Activated naive CD4-positive, alpha-beta T cell treated with anti-CD3 and anti-CD28 coated beads for 36 hours (primary cell): ENCODE data around the gene DDX24. TPM values are rescaled to one million over a fixed set of nuclear protein-coding genes. Genes with fewer than 3 reads are reported as not detected.

Experiments used
- CTCF ChIA-PET: fragments of 350-600 bp; sonication (Branson Sonifier 250); formaldehyde crosslinking; loops from one replicate; lab custom pipeline; 2021; ENCODE audit warnings: antibody characterized with exemption; lab: Charles Lee
- DNase-seq: peaks from one replicate; pipeline ENCODE4 v3.0.0-alpha.2; 2020
- H3K27ac Mint-ChIP-seq: one replicate; pipeline ENCODE4 v1.8.0; 2021; ENCODE audit warnings: mild to moderate bottlenecking, mixed read lengths
- H3K27me3 Mint-ChIP-seq: one replicate; pipeline ENCODE4 v1.8.0; 2021; ENCODE audit warnings: low read depth, mixed read lengths
- H3K36me3 Mint-ChIP-seq: one replicate; pipeline ENCODE4 v1.8.0; 2021; ENCODE audit warnings: low read depth, mixed read lengths
- H3K4me1 Mint-ChIP-seq: one replicate; pipeline ENCODE4 v1.8.0; 2021; ENCODE audit warnings: low read depth, mixed read lengths
- H3K4me3 Mint-ChIP-seq: one replicate; pipeline ENCODE4 v1.8.0; 2021; ENCODE audit warnings: mild to moderate bottlenecking, moderate library complexity, mixed read lengths
- H3K9me3 Mint-ChIP-seq: one replicate; pipeline ENCODE4 v1.8.0; 2021; ENCODE audit warnings: mixed read lengths
- intact Hi-C: fragments of 100-400 bp; cut with micrococcal nuclease; formaldehyde crosslinking; loops from one replicate; pipeline ENCODE4 v1.15.1; 2023
- total RNA-seq, 2 experiments: library from RNA; stranded (reverse); gene quantifications; one replicate each; pipeline ENCODE4 v1.2.3, GENCODE V29; 2021

DDX24 gene
- total RNA-seq, 2 experiments from 2014 or later: 190 to 200 TPM

DNA sequence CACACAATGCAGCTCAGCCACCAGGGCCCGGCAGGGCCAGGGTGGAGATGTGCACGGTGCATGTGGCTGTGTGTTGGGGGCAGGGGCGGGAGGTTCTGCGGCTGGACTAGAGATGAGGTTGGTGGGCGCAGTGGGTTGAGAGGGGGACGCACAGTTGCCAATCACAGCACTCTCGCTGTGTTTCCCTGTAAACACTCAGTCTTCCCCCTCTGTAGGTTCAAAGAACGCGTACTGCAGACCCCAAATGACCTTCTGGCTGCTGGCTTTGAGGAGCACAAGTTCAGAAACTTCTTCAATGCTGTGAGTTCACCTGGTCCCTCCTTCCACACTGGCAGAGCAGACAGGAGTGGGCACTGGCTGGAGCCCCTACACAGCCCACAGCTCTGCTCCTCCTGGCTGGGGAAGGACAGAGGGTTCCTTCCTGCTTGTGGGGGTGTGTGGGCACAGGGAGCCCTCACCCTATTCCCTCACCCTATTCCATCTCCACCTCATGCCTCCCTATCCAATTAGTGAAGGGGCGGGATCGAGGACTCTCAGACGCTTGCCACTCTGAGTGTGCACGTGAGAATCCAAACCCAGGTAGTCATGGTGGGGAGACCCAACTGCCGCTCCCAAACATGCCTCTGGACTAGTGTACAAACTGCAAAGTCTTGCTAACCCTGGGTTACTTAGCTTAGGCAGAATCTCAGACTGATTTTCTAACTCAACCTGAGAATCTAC lies 37.1 kb downstream of the DDX24 start:
- intact Hi-C loops: no loop called here
- no peak overlapping the region for H3K4me3 Mint-ChIP-seq

GRCh38 chr14:94043111-94043755 lies 37.8 kb downstream of the DDX24 start:
- Mint-ChIP-seq H3K4me1 (no peaks in the 10 kb centered on the region), H3K27ac (no peak overlapping the region), H3K36me3 (peaks cover 4% of the 10 kb centered on the region), H3K4me3 (no peak overlapping the region), H3K27me3 (no peaks in the 10 kb centered on the region), H3K9me3 (no peaks in the 10 kb centered on the region)
- intact Hi-C loops: no loop called here
- DNase-seq: no peak
- CTCF ChIA-PET: no interaction called here

More for the DNA sequence above, 37.1 kb downstream of the DDX24 start:
- DNase-seq: no peak
- CTCF ChIA-PET: no interaction called here
- H3K27me3 Mint-ChIP-seq: no peaks in the 10 kb centered on the region
- no peaks in the 10 kb centered on the region for H3K4me1 Mint-ChIP-seq
- no peak overlapping the region for H3K27ac Mint-ChIP-seq
- no peaks in the 10 kb centered on the region for H3K9me3 Mint-ChIP-seq
- H3K36me3 Mint-ChIP-seq: peaks cover 6% of the 10 kb centered on the region

DNA sequence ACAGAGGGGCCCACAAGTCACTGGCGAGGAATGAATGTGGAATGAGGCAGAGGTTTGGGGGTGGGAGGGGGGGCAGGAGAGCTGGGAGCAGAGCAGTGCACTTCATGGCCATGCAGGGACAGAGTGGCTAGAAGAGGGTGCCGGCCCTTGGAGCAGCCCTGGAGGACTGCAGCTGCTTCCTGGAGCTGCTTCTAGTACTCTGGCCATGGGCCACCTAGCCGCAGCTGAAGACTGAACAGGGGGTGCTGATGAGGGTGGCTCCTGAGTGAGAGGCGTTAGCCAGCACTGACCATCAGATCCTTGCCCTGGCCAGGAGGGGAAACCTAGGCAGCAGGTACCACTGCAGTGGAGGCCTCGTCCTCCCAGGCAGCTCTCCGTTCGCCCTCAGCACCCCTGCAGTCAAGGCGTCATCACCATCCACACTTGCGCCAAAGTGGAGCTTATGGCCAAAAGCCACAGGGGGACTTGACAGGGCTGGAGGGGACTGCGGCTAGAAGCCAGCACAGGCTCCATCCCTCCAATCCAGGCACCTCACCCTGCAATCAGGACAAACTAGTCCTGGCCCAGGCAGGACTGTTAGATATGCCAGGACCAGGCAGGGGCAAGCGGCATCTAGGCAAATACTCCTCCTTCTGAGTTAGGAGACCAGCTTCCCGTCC lies 38.4 kb downstream of the DDX24 start:
- Mint-ChIP-seq H3K4me1 (no peaks in the 10 kb centered on the region), H3K9me3 (no peaks in the 10 kb centered on the region), H3K27ac (no peak overlapping the region), H3K36me3 (no peaks in the 10 kb centered on the region), H3K27me3 (no peaks in the 10 kb centered on the region), H3K4me3 (no peak overlapping the region)
- intact Hi-C loops: no loop called here
- no peak for DNase-seq
- CTCF ChIA-PET: no interaction called here

DNA sequence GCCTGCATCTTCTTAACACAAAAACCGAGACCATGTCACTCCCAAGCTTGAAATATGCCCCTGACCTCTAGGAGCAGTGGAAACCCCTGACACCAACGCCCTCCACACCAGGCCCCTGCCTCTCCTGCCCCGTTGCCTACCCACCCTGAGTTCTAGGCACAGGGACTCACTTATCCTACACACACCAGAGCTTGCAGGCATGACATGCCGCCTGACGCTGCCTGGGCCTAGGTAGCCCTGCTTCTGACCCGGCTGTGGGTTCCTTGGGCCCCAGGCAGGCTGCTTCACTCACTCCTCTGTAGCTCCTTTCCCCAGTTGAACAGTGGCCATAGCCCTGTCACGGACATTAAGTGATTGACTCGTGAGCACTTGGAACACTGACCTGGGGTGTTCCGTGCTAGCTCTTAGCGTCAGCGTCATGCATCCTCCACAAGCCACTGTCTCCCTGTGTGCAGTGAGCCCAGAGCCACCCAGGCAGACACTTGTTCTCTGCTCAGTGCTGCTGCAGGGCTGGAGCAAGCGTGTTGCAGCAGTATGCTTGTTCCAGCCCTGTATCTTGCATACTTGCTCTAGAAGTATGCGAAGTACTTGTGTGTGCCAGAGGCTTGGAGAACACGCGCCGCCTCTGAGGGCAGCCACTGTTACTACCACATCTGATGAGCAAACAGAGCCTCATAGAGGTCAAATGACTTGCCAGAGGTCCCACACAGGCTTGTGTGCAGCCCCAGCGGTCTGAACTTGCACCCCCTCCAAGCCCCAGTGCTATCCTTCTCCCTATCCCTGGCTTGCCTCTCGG lies 39.3 kb downstream of the DDX24 start:
- no peak for DNase-seq

GRCh38 chr14:94040796-94041195 lies 40.2 kb downstream of the DDX24 start:
- H3K4me3 Mint-ChIP-seq: no peak overlapping the region
- H3K27ac Mint-ChIP-seq: no peak overlapping the region
- peaks cover 3% of the 10 kb centered on the region for H3K4me1 Mint-ChIP-seq
- CTCF ChIA-PET: no interaction called here
- H3K9me3 Mint-ChIP-seq: no peaks in the 10 kb centered on the region
- no peaks in the 10 kb centered on the region for H3K27me3 Mint-ChIP-seq
- intact Hi-C loops: no loop called here
- H3K36me3 Mint-ChIP-seq: no peaks in the 10 kb centered on the region
- DNase-seq: no peak

More for the DNA sequence above, 39.3 kb downstream of the DDX24 start:
- no peak overlapping the region for H3K27ac Mint-ChIP-seq
- H3K36me3 Mint-ChIP-seq: no peaks in the 10 kb centered on the region
- no peaks in the 10 kb centered on the region for H3K27me3 Mint-ChIP-seq
- intact Hi-C loops: no loop called here
- H3K4me3 Mint-ChIP-seq: no peak overlapping the region
- no peaks in the 10 kb centered on the region for H3K9me3 Mint-ChIP-seq
- peaks cover under 1% of the 10 kb centered on the region for H3K4me1 Mint-ChIP-seq
- CTCF ChIA-PET: no interaction called here

DNA sequence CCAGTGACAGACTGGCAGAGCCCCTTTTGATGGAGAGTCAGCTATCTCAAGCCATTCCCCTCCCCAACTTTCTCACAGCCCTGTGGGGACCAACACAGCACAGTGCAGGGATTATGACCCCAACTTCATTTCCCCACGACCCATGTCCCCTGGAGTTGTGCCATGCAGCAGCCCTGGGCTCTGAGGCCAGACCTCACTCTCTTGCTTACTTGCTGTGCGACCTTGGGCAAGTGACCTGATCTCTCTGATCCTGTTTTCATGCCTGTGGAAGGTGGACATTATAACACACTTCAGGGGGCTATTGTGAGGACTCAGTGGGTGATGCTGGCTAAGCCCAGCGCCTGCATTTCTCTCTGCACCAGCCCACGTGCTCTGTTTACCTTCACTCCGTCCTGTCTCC lies 40.8 kb downstream of the DDX24 start:
- Mint-ChIP-seq H3K4me1 (peaks cover 3% of the 10 kb centered on the region), H3K27me3 (no peaks in the 10 kb centered on the region), H3K36me3 (no peaks in the 10 kb centered on the region), H3K27ac (no peak overlapping the region), H3K9me3 (no peaks in the 10 kb centered on the region), H3K4me3 (no peak overlapping the region)
- intact Hi-C loops: no loop called here
- DNase-seq: no peak
- CTCF ChIA-PET: interaction anchor here (0.9 to 9.2 kb wide), 2 partner anchors 97 to 100 kb away, joined by 3 to 108 read pairs; no protein-coding TSS in a partner anchor

DNA sequence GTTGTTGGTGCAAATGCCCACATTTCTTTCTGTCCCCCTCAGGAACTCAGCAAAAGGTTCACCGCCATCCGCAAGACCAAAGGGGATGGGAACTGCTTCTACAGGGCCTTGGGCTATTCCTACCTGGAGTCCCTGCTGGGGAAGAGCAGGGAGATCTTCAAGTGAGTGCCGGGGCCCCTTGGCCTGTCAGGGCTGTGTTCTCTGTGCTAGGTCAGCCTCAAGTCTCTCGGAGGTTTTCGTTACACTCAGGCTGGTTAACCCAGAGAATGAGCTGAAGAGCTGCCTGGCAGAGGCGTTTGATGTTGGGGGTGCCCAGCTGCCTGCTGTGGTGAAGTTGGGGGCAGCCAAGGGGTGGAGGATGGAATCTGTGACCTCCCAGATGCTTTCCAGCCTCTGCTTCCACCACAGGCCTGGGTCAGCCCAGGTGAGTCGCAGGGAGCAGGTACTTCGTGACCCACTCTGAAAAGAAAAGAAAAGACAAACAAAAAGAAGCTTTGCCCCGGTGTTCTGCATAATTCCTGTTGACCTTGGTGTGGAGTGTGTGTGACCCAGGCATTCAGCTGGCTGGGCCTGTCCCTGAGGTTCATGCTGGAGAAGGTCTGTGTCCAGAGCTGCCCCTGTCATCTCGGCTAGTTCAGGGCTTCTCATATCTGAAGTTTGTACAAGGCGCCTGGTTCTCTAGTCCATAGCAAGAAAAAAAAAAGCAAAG lies 41.9 kb downstream of the DDX24 start:
- DNase-seq: no peak
- CTCF ChIA-PET: interaction anchor here (0.8 to 9.2 kb wide), 4 partner anchors 69 to 123 kb away, joined by 3 to 108 read pairs (median 3); no protein-coding TSS in a partner anchor
- Mint-ChIP-seq H3K36me3 (no peaks in the 10 kb centered on the region), H3K27me3 (no peaks in the 10 kb centered on the region), H3K27ac (no peak overlapping the region), H3K4me1 (peaks cover 3% of the 10 kb centered on the region), H3K9me3 (no peaks in the 10 kb centered on the region), H3K4me3 (no peak overlapping the region)
- intact Hi-C loops: no loop called here

DNA sequence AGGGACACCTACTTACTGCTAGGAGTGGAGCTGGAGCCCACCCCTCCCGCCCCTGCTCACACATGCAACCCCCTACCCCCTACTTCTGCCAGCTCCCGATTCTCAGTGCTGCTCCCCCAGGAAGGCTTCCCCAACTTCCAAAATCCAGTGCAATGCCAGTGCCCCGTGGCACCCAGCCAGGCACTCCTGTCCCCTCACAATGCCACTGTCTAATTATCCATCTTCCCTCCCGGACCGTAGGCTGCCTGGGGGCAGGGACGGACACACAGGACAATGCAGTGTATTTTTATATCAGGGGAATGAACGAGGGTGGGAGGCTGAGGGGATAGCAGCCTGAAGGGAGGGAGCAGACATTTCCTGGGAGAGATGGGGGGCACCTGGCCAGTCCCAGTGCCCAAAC lies 42.5 kb downstream of the DDX24 start:
- H3K36me3 Mint-ChIP-seq: no peaks in the 10 kb centered on the region
- CTCF ChIA-PET: interaction anchor here (0.8 to 9.2 kb wide), 5 partner anchors 45 to 124 kb away, joined by 3 to 108 read pairs (median 3); no protein-coding TSS in a partner anchor
- intact Hi-C loops: no loop called here
- no peaks in the 10 kb centered on the region for H3K27me3 Mint-ChIP-seq
- H3K4me1 Mint-ChIP-seq: peaks cover 3% of the 10 kb centered on the region
- no peak for DNase-seq
- H3K27ac Mint-ChIP-seq: no peak overlapping the region
- no peak overlapping the region for H3K4me3 Mint-ChIP-seq
- no peaks in the 10 kb centered on the region for H3K9me3 Mint-ChIP-seq

DNA sequence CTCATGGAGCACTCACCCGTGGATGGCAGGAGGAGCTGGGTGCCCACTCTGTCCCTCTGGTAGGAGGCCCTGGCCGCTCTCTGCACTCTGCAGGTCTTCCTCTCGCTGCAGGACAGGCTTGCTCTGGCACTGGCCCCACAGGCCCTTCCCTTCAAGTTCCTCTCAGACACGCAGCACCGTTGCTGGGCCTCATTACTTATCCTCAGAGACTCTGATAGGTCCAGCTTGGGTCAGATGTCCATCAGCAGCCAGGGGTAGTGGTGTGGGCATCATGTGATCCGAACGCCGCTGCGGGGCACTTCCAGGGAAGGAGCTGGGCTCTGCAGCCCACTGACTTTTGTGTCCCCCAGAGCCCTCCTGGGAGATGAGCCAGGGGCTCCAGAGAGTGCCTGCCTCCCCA lies 43.0 kb downstream of the DDX24 start:
- Mint-ChIP-seq H3K27me3 (no peaks in the 10 kb centered on the region), H3K36me3 (no peaks in the 10 kb centered on the region), H3K4me3 (no peak overlapping the region), H3K4me1 (peaks cover 3% of the 10 kb centered on the region), H3K9me3 (no peaks in the 10 kb centered on the region), H3K27ac (no peak overlapping the region)
- CTCF ChIA-PET: interaction anchor here (0.7 to 9.2 kb wide), 8 partner anchors 11 to 124 kb away, joined by 3 to 108 read pairs (median 5); partner anchors contain the start of gene IFI27
- intact Hi-C loops: loop anchor here (2.0 kb wide), 2 partner anchors 91 to 269 kb away; partner anchors contain the start of gene IFI27L2
- DNase-seq: no peak

- no peak overlapping the region for H3K27ac Mint-ChIP-seq
- H3K4me3 Mint-ChIP-seq: no peak overlapping the region
- CTCF ChIA-PET: interaction anchor here (0.8 to 9.2 kb wide), 29 partner anchors 9 to 449 kb away, joined by 3 to 108 read pairs (median 7); partner anchors contain the start of genes DDX24, IFI27L1, IFI27L2 and OTUB2
- peaks cover 3% of the 10 kb centered on the region for H3K4me1 Mint-ChIP-seq
- H3K36me3 Mint-ChIP-seq: no peaks in the 10 kb centered on the region
- H3K9me3 Mint-ChIP-seq: no peaks in the 10 kb centered on the region
- DNase-seq: peak; percentile 88
- intact Hi-C loops: loop anchor here (1.0 to 2.0 kb wide), 5 partner anchors 92 to 450 kb away; partner anchors contain the start of gene IFI27L2
- no peaks in the 10 kb centered on the region for H3K27me3 Mint-ChIP-seq
These were observed 44.5 kb downstream of the DDX24 start for GRCh38 chr14:94036313-94037167.
